Endothelial cell (in vitro differentiated cells): Measurements from ENCODE around the gene MACO1. TPM values are rescaled to one million over a fixed set of nuclear protein-coding genes. Genes with fewer than 3 reads are reported as not detected.

Source experiments
- DNase-seq: peaks from one replicate; pipeline ENCODE4 v3.0.0; 2021; ENCODE audit warnings: low spot score
- H3K27ac Mint-ChIP-seq: one replicate; pipeline ENCODE4 v1.8.0; 2021; ENCODE audit warnings: mixed read lengths, inconsistent platforms; ENCODE audit not compliant: unreplicated experiment
- H3K27me3 Mint-ChIP-seq: one replicate; pipeline ENCODE4 v1.8.0; 2021; ENCODE audit warnings: mild to moderate bottlenecking, moderate library complexity, mixed read lengths, inconsistent platforms; ENCODE audit not compliant: unreplicated experiment
- H3K36me3 Mint-ChIP-seq: one replicate; pipeline ENCODE4 v1.8.0; 2021; ENCODE audit warnings: mild to moderate bottlenecking, low read depth, mixed read lengths, inconsistent platforms; ENCODE audit not compliant: unreplicated experiment
- H3K4me1 Mint-ChIP-seq: one replicate; pipeline ENCODE4 v1.8.0; 2021; ENCODE audit warnings: mild to moderate bottlenecking, mixed read lengths, inconsistent platforms; ENCODE audit not compliant: unreplicated experiment
- H3K4me3 Mint-ChIP-seq: one replicate; pipeline ENCODE4 v1.8.0; 2021; ENCODE audit warnings: mild to moderate bottlenecking, mixed read lengths, inconsistent platforms; ENCODE audit not compliant: unreplicated experiment
- H3K9me3 Mint-ChIP-seq: one replicate; pipeline ENCODE4 v1.8.0; 2021; ENCODE audit warnings: mixed read lengths, inconsistent platforms; ENCODE audit not compliant: unreplicated experiment
- total RNA-seq: library from RNA; stranded (reverse); fragmentation: NEBNext Ultra II Directional; extraction: Animal tissue kit (Norgen Biotek cat#: 25700); gene quantifications from one replicate; pipeline ENCODE4 v1.2.1, GENCODE V29; 2021; ENCODE audit not compliant: unreplicated experiment
- TF ChIP-seq, protein P1 (sequence below): fragments of 200-600 bp; sonication (generic); IDR thresholded peaks from one replicate; pipeline ENCODE4 v1.5.0; 2021; ENCODE audit warnings: antibody characterized with exemption; ENCODE audit not compliant: unreplicated experiment

The MACO1 gene
- total RNA-seq, 1 donor from 2014 or later = 35.9 TPM

DNA sequence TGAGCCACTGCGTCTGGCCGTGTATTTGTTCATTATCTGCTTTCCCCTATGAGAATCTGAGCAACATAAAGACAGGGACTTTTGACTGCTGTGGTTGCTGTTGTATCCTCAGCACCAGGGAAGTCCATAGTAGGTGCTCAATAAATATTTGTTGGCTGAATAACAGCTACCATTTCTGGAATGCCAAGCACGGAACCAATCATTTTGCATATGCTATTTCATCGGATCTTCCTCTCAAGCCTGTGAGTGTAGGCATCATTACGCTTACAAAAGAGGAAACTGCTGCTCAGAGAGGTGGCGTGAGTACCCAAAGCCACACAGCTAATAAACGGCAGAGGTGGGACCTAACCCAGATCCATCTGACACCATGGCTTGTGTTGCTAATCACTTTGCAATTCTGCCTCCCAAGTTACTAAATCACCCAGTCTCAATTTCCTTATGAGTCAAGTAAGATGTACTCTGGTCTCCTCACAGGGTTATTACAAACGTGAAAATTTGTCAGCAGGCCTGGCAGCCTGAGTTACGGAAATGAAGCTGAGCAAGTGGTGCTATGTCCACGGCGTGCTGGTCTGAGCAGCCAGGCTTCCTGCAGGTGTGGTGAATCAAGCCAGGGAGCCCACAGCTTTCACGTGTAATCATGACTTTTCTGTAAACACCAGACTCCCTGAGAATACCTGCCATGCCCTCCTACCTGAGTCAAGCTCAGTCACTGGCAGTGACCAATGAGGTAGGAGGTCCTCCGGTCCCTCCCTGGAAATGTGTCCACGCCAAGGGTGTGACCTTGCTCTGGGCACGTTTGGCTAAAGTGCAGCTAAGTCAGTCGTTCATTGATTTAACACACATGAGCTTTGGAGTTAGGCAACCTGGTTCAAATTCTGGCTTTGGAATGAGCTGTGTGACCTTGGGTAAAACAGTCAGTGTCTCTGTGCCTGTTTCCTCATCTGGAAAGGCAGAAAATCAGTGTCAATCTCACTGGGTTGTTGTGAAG is 5.3 kb upstream of the MACO1 start:
- TF ChIP-seq, protein P1, sequence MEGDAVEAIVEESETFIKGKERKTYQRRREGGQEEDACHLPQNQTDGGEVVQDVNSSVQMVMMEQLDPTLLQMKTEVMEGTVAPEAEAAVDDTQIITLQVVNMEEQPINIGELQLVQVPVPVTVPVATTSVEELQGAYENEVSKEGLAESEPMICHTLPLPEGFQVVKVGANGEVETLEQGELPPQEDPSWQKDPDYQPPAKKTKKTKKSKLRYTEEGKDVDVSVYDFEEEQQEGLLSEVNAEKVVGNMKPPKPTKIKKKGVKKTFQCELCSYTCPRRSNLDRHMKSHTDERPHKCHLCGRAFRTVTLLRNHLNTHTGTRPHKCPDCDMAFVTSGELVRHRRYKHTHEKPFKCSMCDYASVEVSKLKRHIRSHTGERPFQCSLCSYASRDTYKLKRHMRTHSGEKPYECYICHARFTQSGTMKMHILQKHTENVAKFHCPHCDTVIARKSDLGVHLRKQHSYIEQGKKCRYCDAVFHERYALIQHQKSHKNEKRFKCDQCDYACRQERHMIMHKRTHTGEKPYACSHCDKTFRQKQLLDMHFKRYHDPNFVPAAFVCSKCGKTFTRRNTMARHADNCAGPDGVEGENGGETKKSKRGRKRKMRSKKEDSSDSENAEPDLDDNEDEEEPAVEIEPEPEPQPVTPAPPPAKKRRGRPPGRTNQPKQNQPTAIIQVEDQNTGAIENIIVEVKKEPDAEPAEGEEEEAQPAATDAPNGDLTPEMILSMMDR = no peak
- H3K4me3 Mint-ChIP-seq = no peak overlapping the region
- peaks cover 4% of the 10 kb centered on the region for H3K27me3 Mint-ChIP-seq
- peaks cover 22% of the 10 kb centered on the region for H3K4me1 Mint-ChIP-seq
- H3K36me3 Mint-ChIP-seq = no peaks in the 10 kb centered on the region
- H3K27ac Mint-ChIP-seq = no peak overlapping the region
- H3K9me3 Mint-ChIP-seq = no peaks in the 10 kb centered on the region
- no peak for DNase-seq

DNA sequence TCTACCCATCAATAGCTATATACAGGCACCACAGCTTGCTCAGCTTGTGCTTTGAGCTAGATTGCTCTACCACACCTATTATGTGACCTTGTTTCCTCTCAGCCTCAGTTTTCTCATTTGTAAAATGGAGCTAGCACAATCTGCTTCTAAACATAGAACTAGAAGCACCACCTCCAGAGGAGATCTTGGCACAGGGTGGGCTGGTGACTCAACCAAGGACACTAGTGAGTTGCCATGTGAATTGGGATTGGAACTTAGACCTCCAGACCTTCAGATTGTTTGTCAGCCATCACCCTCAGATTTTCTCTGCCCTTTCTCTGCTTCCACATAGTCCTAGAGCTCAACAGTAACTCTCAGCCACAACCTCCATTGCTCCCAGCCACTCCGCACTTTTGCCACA is 3.0 kb upstream of the MACO1 start:
- H3K9me3 Mint-ChIP-seq = no peaks in the 10 kb centered on the region
- H3K4me1 Mint-ChIP-seq = peaks cover 28% of the 10 kb centered on the region
- DNase-seq = no peak
- H3K27me3 Mint-ChIP-seq = peaks cover 4% of the 10 kb centered on the region
- TF ChIP-seq, protein P1 = no peak
- no peaks in the 10 kb centered on the region for H3K36me3 Mint-ChIP-seq
- no peak overlapping the region for H3K4me3 Mint-ChIP-seq
- H3K27ac Mint-ChIP-seq = no peak overlapping the region

DNA sequence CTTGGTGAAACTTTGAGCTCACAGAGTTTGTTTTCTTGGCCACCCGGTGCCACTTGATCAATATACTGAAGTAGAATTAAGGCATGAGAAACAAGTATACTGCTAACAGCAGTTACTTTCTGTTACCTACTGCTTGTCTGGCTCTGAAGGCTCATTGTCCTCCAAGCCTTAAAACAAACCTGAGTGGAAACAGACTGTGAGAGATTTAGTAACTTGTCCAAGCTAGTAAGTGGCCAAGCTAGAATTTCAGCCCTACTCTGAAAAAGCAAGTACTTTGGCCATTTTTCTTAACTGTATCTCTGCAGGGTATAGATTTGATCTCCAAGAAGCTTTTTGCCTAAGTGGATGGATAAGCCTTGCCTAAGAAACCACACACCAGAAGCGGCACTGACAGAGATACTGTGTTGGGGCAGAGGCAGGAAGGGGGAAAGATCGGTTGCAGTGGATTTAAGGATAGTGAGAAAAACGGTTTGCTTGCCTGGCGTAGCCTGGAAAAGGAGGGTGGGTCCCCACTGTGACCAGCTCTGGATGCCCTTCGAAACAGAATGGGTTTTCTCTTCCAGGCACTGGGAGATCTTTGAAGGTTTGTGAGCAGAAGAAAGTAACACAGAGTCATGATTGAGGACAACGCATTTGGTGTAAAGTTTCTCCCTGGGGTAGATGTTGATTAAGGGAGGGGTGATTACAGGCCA is 2.1 kb upstream of the MACO1 start:
- Mint-ChIP-seq H3K36me3 (no peaks in the 10 kb centered on the region), H3K27me3 (peaks cover 4% of the 10 kb centered on the region), H3K4me3 (peak overlapping the region; percentile 73), H3K4me1 (peaks cover 30% of the 10 kb centered on the region), H3K27ac (peak overlapping the region; percentile 61), H3K9me3 (no peaks in the 10 kb centered on the region)
- TF ChIP-seq, protein P1 = no peak
- DNase-seq = no peak

DNA sequence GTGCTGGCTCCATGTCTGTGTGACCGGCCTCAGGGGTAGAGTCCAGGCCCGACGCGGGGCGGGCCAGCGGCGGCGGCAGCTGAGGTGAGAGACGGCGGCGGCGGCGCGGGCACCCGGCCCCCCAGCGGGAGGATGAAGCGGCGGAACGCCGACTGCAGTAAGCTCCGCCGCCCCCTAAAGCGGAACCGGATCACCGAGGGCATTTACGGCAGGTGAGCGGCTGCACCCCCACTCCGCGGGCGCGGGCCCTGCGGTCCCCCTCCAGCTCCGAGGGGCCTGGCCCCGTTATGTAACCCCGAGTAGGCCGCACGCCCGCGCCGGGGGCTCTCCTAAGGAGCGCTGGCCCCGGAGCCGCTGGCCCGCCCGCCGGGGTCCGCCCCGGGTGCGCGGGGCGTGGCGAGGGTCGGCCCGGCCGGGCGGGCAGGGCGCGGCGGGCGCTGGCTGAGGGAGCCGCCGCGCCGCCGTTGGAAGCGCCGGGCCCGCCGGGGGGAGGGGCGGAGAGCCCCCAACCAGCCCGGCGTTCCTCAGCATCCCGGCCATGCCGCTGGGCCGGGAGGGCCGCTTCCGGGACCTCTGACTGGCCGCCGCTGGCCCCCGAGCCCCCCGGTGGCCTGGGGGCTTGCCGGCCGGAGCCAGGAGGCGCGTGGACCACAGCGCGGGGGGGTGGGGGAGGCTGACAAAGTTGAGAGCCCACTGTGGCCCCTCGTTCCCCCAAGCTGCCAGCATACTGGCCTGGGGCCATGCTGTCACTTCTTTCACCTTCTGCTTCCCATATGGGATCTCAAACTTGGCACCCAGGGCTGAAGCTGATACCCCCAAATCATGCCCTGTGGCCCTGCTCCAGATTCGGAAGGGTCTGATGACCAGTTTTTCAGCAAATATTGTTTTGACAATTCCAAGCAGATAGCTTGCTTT is 527 bp downstream of the MACO1 start:
- H3K36me3 Mint-ChIP-seq = no peaks in the 10 kb centered on the region
- no peaks in the 10 kb centered on the region for H3K9me3 Mint-ChIP-seq
- peaks cover 4% of the 10 kb centered on the region for H3K27me3 Mint-ChIP-seq
- H3K27ac Mint-ChIP-seq = no peak overlapping the region
- DNase-seq = peak; percentile 57
- TF ChIP-seq, protein P1 = no peak
- H3K4me1 Mint-ChIP-seq = peaks cover 55% of the 10 kb centered on the region
- H3K4me3 Mint-ChIP-seq = peak overlapping the region; percentile 95
